DOHH2 (cell line): Measurements from ENCODE around the gene ZMIZ1.

Experiments
- EZH2phosphoT487 ChIP-seq: fragments of 200-600 bp; sonication (generic); IDR thresholded peaks from 2 replicates; pipeline ENCODE4 v1.6.1; 2017; ENCODE audit warnings: borderline replicate concordance, mild to moderate bottlenecking, antibody characterized with exemption, low read length, moderate library complexity, mixed read lengths
- TF ChIP-seq, protein P1 (sequence below): fragments of 200-600 bp; sonication (generic); IDR thresholded peaks from one replicate; pipeline ENCODE4 v1.5.1; 2014; ENCODE audit warnings: antibody characterized with exemption, mild to moderate bottlenecking, low read depth, low read length; ENCODE audit not compliant: poor library complexity, severe bottlenecking

DNA sequence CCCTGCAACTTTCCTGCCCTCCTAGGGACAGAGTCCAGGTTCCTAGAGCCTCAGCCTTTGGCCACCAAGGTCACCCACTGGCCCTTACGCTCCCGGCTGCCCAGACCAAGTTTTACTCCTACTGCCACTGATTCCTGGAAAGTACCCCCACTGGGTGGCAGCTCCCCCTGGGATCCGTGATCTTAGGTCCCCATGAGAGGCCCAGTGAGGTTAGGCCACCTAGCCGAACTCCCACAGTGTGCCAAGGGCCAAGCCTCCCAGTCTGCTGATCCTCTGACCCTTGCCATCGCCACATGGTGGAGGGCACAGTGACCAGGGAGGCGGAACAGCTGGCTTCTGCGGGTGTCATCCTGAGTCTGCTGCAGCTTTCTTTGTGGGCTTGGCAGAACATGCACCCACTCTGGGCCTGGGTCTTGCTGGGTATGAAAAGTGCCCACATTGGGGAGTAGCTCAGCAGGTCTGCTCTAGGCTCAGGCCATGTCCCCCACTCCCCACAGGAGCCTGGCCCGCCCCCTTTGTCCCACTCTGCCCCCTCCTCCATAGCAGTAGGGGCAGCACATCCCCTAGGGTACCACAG lies 238.0 kb downstream of the ZMIZ1 start:
- TF ChIP-seq, protein P1, sequence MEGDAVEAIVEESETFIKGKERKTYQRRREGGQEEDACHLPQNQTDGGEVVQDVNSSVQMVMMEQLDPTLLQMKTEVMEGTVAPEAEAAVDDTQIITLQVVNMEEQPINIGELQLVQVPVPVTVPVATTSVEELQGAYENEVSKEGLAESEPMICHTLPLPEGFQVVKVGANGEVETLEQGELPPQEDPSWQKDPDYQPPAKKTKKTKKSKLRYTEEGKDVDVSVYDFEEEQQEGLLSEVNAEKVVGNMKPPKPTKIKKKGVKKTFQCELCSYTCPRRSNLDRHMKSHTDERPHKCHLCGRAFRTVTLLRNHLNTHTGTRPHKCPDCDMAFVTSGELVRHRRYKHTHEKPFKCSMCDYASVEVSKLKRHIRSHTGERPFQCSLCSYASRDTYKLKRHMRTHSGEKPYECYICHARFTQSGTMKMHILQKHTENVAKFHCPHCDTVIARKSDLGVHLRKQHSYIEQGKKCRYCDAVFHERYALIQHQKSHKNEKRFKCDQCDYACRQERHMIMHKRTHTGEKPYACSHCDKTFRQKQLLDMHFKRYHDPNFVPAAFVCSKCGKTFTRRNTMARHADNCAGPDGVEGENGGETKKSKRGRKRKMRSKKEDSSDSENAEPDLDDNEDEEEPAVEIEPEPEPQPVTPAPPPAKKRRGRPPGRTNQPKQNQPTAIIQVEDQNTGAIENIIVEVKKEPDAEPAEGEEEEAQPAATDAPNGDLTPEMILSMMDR: no peak
- no peak for TF ChIP-seq EZH2phosphoT487
